ENCODE data around the gene SGO1.
"Not testable (repeated sequence)": the region's sequence is repeated elsewhere in the genome, so short reads cannot be mapped to it uniquely, and the experiment has no call there.

SGO1 gene

DNA sequence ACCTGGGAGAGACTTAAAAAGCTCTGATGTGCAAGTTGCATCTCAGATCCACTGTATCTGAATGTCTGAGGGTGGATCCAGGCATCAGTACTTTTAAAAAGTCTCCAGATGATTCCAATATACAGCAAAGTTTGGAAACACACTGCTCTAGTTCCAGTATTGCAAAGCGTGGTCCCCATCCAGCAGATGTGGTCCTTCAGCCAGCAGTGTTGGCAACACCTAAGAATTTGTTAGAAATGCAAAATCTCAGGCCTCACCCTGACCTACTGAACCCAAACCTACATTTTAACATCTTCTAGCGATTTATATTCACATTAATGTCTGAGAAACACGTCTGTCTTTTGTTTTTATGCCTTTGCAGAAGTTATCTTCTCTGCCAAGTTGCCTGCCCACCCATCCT, 32.2 kb upstream of the SGO1 start:
- Histone ChIP-seq H3K9me3 (ENCODE audit: insufficient read depth, low read length) (no peaks in the 10 kb centered on the region), H4K20me1 (ENCODE audit: low read depth, low read length) (no peaks in the 10 kb centered on the region), H3K27me3 (ENCODE audit: low read length) (no peaks in the 10 kb centered on the region), H3K27ac (ENCODE audit: low read depth, low read length) (no peak overlapping the region), H3K9ac (ENCODE audit: low read length) (no peak overlapping the region), H3K4me2 (ENCODE audit: low read depth, low read length, poor library complexity, severe bottlenecking) (no peak overlapping the region), H3K4me3 (ENCODE audit: insufficient read depth, low read length, poor library complexity, severe bottlenecking) (no peak overlapping the region), H3K9me2 (replicated peaks; ENCODE audit: insufficient read depth, low read length) (no peaks in the 10 kb centered on the region), H3K79me2 (ENCODE audit: insufficient read depth, low read length) (no peaks in the 10 kb centered on the region), H3K36me3 (ENCODE audit: low read length) (no peaks in the 10 kb centered on the region), H3F3A (ENCODE audit: insufficient read depth) (no peaks in the 10 kb centered on the region), H2AFZ (ENCODE audit: low read depth, low read length, severe bottlenecking) (no peak overlapping the region)
- TF ChIP-seq CTCF (IDR thresholded peaks at IDR 0.05; ENCODE audit: insufficient read depth, low read length, poor library complexity, severe bottlenecking) (no peak), EZH2phosphoT487 (conservative IDR thresholded peaks at IDR 0.05; ENCODE audit: low read length) (no peak)

DNA sequence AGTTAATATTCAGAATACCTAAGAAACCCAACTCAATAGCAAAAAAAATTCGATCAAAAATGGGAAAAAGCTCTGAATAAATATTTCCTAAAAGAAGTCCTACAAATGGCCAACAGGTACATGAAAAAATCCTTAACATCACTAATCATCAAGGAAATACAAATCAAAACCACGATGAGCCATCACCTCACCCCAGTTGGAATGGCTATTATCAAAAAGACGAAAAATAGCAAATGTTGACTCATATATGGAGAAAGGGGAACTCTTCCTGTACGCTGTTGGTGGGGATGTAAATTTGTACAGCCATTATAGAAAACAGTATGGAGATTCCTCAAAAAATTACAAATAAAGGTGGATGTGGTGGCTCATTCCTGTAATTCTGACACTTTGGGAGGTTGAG, 29.6 kb upstream of the SGO1 start:
- Histone ChIP-seq H3K4me3 (ENCODE audit: insufficient read depth, low read length, poor library complexity, severe bottlenecking) (no peak overlapping the region), H3K27ac (ENCODE audit: low read depth, low read length) (no peak overlapping the region), H3K4me2 (ENCODE audit: low read depth, low read length, poor library complexity, severe bottlenecking) (no peak overlapping the region), H3K79me2 (ENCODE audit: insufficient read depth, low read length) (no peaks in the 10 kb centered on the region), H2AFZ (ENCODE audit: low read depth, low read length, severe bottlenecking) (no peak overlapping the region), H3F3A (ENCODE audit: insufficient read depth) (no peaks in the 10 kb centered on the region), H3K27me3 (ENCODE audit: low read length) (no peaks in the 10 kb centered on the region), H3K36me3 (ENCODE audit: low read length) (no peaks in the 10 kb centered on the region), H3K9me3 (ENCODE audit: insufficient read depth, low read length) (no peaks in the 10 kb centered on the region), H4K20me1 (ENCODE audit: low read depth, low read length) (no peaks in the 10 kb centered on the region), H3K9ac (ENCODE audit: low read length) (no peak overlapping the region), H3K9me2 (replicated peaks; ENCODE audit: insufficient read depth, low read length) (no peaks in the 10 kb centered on the region)
- no peak for TF ChIP-seq CTCF (IDR thresholded peaks at IDR 0.05; ENCODE audit: insufficient read depth, low read length, poor library complexity, severe bottlenecking)
- no peak for TF ChIP-seq EZH2phosphoT487 (conservative IDR thresholded peaks at IDR 0.05; ENCODE audit: low read length)

- H2AFZ ChIP-seq (ENCODE audit: low read depth, low read length, severe bottlenecking); H4K20me1 ChIP-seq (ENCODE audit: low read depth, low read length); H3K79me2 ChIP-seq (ENCODE audit: insufficient read depth, low read length); H3K9me3 ChIP-seq (ENCODE audit: insufficient read depth, low read length); H3K9ac ChIP-seq (ENCODE audit: low read length); H3K4me2 ChIP-seq (ENCODE audit: low read depth, low read length, poor library complexity, severe bottlenecking); H3K27ac ChIP-seq (ENCODE audit: low read depth, low read length); H3K36me3 ChIP-seq (ENCODE audit: low read length); H3K4me3 ChIP-seq (ENCODE audit: insufficient read depth, low read length, poor library complexity, severe bottlenecking); H3F3A ChIP-seq (ENCODE audit: insufficient read depth); H3K9me2 ChIP-seq (replicated peaks; ENCODE audit: insufficient read depth, low read length); H3K27me3 ChIP-seq (ENCODE audit: low read length): not testable (repeated sequence)
Measured at GRCh38 chr3:20213491-20213890, 27.5 kb upstream of the SGO1 start.

DNA sequence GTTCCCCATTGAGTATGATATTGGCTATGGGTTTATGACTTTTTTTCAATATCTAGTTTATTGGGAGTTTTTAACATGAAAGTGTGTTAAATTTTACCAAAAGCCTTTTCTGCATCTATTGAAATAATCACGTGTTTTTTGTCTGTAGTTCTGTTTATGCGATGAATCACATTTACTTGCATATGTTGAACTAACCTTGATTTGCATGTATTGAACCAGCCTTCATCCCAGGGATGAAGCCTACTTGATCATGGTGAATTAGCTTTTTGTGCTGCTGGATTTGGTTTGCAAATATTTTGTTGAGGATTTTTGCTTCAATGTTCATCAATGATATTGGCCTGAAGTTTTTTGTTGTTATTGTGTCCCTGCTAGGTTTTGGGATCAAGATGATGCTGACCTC, 21.9 kb upstream of the SGO1 start:
- not testable (repeated sequence) for H3K4me3 ChIP-seq (ENCODE audit: insufficient read depth, low read length, poor library complexity, severe bottlenecking); H3K27ac ChIP-seq (ENCODE audit: low read depth, low read length); H3K9me3 ChIP-seq (ENCODE audit: insufficient read depth, low read length); H3K9me2 ChIP-seq (replicated peaks; ENCODE audit: insufficient read depth, low read length); H3K27me3 ChIP-seq (ENCODE audit: low read length); H2AFZ ChIP-seq (ENCODE audit: low read depth, low read length, severe bottlenecking); H3K36me3 ChIP-seq (ENCODE audit: low read length); H3K4me2 ChIP-seq (ENCODE audit: low read depth, low read length, poor library complexity, severe bottlenecking); H3F3A ChIP-seq (ENCODE audit: insufficient read depth); H3K9ac ChIP-seq (ENCODE audit: low read length); H4K20me1 ChIP-seq (ENCODE audit: low read depth, low read length); H3K79me2 ChIP-seq (ENCODE audit: insufficient read depth, low read length)

GRCh38 chr3:20205898-20206297, 19.9 kb upstream of the SGO1 start:
- not testable (repeated sequence) for H3K4me2 ChIP-seq (ENCODE audit: low read depth, low read length, poor library complexity, severe bottlenecking); H3F3A ChIP-seq (ENCODE audit: insufficient read depth); H2AFZ ChIP-seq (ENCODE audit: low read depth, low read length, severe bottlenecking); H3K27me3 ChIP-seq (ENCODE audit: low read length); H3K27ac ChIP-seq (ENCODE audit: low read depth, low read length); H3K9me2 ChIP-seq (replicated peaks; ENCODE audit: insufficient read depth, low read length); H4K20me1 ChIP-seq (ENCODE audit: low read depth, low read length); H3K36me3 ChIP-seq (ENCODE audit: low read length); H3K9ac ChIP-seq (ENCODE audit: low read length); H3K4me3 ChIP-seq (ENCODE audit: insufficient read depth, low read length, poor library complexity, severe bottlenecking); H3K79me2 ChIP-seq (ENCODE audit: insufficient read depth, low read length); H3K9me3 ChIP-seq (ENCODE audit: insufficient read depth, low read length)
